ENCODE measurements around the gene HSD17B11. TPM values are rescaled to one million over a fixed set of nuclear protein-coding genes. Genes with fewer than 3 reads are reported as not detected.
"Not testable (repeated sequence)": the region's sequence is repeated elsewhere in the genome, so short reads cannot be mapped to it uniquely, and the experiment has no call there.

HSD17B11 gene
- total RNA-seq, 1 donor from 2014 or later, result 30.8 TPM

- Mint-ChIP-seq H3K4me3 (no peak overlapping the region), H3K4me1 (peaks cover 15% of the 10 kb centered on the region), H3K36me3 (peaks cover 3% of the 10 kb centered on the region), H3K27me3 (ENCODE audit: insufficient read depth, low read depth) (no peaks in the 10 kb centered on the region), H3K27ac (no peak overlapping the region), H3K9me3 (no peaks in the 10 kb centered on the region)
- Histone ChIP-seq H4K20me1 (ENCODE audit: low read depth) (no peaks in the 10 kb centered on the region), H3K36me3 (no peaks in the 10 kb centered on the region), H3K4me3 (no peak overlapping the region), H3F3A (ENCODE audit: low read depth) (peaks cover 10% of the 10 kb centered on the region), H3K9me3 (ENCODE audit: low read depth) (no peaks in the 10 kb centered on the region), H3K79me2 (ENCODE audit: low read depth) (peaks cover 72% of the 10 kb centered on the region), H3K9ac (no peak overlapping the region), H2AFZ (replicated peaks) (no peak overlapping the region), H3K4me2 (no peak overlapping the region), H3K27me3 (no peaks in the 10 kb centered on the region), H3K27ac (no peak overlapping the region), H3K4me1 (peaks cover 16% of the 10 kb centered on the region)
- TF ChIP-seq EZH2 (IDR thresholded peaks at IDR 0.05), result no peak
- TF ChIP-seq EZH2phosphoT487 (IDR thresholded peaks at IDR 0.05), result no peak
- TF ChIP-seq, protein P1, sequence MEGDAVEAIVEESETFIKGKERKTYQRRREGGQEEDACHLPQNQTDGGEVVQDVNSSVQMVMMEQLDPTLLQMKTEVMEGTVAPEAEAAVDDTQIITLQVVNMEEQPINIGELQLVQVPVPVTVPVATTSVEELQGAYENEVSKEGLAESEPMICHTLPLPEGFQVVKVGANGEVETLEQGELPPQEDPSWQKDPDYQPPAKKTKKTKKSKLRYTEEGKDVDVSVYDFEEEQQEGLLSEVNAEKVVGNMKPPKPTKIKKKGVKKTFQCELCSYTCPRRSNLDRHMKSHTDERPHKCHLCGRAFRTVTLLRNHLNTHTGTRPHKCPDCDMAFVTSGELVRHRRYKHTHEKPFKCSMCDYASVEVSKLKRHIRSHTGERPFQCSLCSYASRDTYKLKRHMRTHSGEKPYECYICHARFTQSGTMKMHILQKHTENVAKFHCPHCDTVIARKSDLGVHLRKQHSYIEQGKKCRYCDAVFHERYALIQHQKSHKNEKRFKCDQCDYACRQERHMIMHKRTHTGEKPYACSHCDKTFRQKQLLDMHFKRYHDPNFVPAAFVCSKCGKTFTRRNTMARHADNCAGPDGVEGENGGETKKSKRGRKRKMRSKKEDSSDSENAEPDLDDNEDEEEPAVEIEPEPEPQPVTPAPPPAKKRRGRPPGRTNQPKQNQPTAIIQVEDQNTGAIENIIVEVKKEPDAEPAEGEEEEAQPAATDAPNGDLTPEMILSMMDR (IDR thresholded peaks at IDR 0.05), result no peak
- no peak for DNase-seq (ENCODE audit: low spot score)
These were observed 34.7 kb upstream of the HSD17B11 start for GRCh38 chr4:87425711-87426110.

DNA sequence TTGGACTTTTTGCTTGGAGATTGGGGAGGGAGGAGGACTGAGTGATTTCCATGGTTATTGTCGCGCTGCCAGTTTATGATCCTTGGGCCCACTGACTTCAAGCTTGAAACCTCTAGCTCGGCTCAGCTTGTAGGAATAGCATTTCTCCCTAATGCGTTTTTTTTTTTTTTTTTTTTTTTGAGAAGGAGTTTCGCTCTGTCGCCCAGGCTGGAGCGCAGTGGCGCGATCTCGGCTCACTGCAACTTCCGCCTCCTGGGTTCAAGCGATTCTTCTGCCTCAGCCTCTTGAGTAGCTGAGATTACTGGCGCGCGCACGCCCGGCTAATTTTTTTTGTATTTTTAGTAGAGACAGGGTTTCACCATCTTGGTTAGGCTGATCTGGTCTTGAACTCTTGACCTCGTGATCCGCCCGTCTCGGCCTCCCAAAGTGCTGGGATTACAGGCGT, 33.1 kb upstream of the HSD17B11 start:
- not testable (repeated sequence) for DNase-seq (ENCODE audit: low spot score); H3K9me3 Mint-ChIP-seq; H3K27me3 ChIP-seq; H3K9me3 ChIP-seq (ENCODE audit: low read depth); H3K9ac ChIP-seq; H4K20me1 ChIP-seq (ENCODE audit: low read depth); H3K4me3 ChIP-seq; H3F3A ChIP-seq (ENCODE audit: low read depth); H2AFZ ChIP-seq (replicated peaks); H3K27ac ChIP-seq; H3K27me3 Mint-ChIP-seq (ENCODE audit: insufficient read depth, low read depth); H3K36me3 ChIP-seq; H3K36me3 Mint-ChIP-seq
- H3K79me2 ChIP-seq (ENCODE audit: low read depth), result peaks cover 58% of the 10 kb centered on the region
- peak overlapping the region; percentile 95 for H3K4me2 ChIP-seq
- Mint-ChIP-seq H3K4me3 (peak overlapping the region; percentile 97), H3K4me1 (peaks cover 15% of the 10 kb centered on the region), H3K27ac (peak overlapping the region; percentile 6)
- H3K4me1 ChIP-seq, result peaks cover 20% of the 10 kb centered on the region

GRCh38 chr4:87423317-87424098, 32.5 kb upstream of the HSD17B11 start:
- Histone ChIP-seq H4K20me1 (ENCODE audit: low read depth) (no peaks in the 10 kb centered on the region), H3K4me3 (peak overlapping the region; percentile 86), H3K4me2 (peak overlapping the region; percentile 95), H2AFZ (replicated peaks) (peak overlapping the region; percentile 96), H3K27ac (no peak overlapping the region), H3K79me2 (ENCODE audit: low read depth) (peaks cover 54% of the 10 kb centered on the region), H3K36me3 (no peaks in the 10 kb centered on the region), H3K27me3 (no peaks in the 10 kb centered on the region), H3K9me3 (ENCODE audit: low read depth) (no peaks in the 10 kb centered on the region), H3F3A (ENCODE audit: low read depth) (peaks cover 10% of the 10 kb centered on the region), H3K9ac (peak overlapping the region; percentile 50), H3K4me1 (peaks cover 20% of the 10 kb centered on the region)
- peaks cover 2% of the 10 kb centered on the region for H3K27me3 Mint-ChIP-seq (ENCODE audit: insufficient read depth, low read depth)
- peak overlapping the region; percentile 97 for H3K4me3 Mint-ChIP-seq
- DNase-seq (ENCODE audit: low spot score), result no peak
- peaks cover 15% of the 10 kb centered on the region for H3K4me1 Mint-ChIP-seq
- peaks cover 3% of the 10 kb centered on the region for H3K36me3 Mint-ChIP-seq
- H3K9me3 Mint-ChIP-seq, result peaks cover 2% of the 10 kb centered on the region
- H3K27ac Mint-ChIP-seq, result peak overlapping the region; percentile 6
- TF ChIP-seq EZH2 (IDR thresholded peaks at IDR 0.05) (no peak), EZH2phosphoT487 (IDR thresholded peaks at IDR 0.05) (no peak)
- TF ChIP-seq, protein P1 (IDR thresholded peaks at IDR 0.05), result no peak
